NCI-H524 treated with DMSO at 0.1 percent for 48 hours (cell line): ENCODE results near the gene UGT1A10.

Source experiments
- DNase-seq: peaks from one replicate; lab custom pipeline; 2025; lab: John Stamatoyannopoulos, UW

UGT1A10 gene

DNA sequence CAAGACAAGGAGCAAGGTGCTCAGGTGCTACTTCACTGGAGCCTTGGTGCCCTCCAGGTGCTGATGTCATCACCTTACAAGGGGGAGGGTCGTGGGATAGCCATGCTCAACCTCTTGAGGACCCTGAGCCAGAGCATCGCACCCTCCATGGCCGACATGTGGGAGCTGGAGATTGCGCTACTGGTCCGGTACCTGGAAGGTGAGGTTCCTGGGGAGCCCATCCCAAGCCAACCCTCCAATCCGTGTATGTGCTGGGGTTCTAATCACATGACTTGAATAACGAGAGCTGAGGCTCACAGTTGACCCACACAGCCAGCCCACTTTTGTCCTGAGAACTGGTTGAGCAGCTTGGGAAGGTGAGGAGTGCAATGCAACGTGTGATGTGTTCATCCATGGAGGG lies 167.7 kb downstream of the UGT1A10 start:
- DNase-seq: no peak

DNA sequence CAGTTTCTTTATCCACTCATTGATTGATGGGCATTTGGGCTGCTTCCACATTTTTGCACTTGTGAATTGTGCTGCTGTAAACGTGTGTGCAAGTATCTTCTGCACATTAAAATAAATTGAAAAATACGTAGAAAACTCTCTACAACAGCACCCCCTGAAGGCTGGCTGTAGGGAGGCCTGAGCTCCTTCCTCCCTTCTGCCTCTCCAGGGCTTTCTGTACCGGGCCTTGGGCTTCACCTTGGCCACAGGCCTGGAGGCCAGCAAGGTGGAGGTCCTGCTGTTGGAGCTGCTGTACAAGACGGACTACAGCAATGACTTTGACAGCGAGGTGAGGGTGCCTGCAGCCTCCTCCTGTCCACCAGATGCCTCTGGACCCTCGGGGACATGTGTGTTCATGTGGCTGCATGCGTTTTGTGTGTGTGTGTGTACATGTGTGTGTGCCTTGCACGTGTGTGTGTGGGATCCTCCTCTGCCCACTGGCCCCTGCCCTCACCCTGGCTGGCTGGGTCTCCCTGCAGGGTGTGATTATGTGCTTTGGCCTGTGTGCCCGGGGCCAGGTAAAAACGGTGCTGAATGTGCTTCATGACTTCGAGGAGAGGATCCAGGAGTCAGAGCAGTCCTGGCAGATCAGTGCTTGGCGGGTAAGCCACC lies 171.1 kb downstream of the UGT1A10 start:
- DNase-seq: no peak

DNA sequence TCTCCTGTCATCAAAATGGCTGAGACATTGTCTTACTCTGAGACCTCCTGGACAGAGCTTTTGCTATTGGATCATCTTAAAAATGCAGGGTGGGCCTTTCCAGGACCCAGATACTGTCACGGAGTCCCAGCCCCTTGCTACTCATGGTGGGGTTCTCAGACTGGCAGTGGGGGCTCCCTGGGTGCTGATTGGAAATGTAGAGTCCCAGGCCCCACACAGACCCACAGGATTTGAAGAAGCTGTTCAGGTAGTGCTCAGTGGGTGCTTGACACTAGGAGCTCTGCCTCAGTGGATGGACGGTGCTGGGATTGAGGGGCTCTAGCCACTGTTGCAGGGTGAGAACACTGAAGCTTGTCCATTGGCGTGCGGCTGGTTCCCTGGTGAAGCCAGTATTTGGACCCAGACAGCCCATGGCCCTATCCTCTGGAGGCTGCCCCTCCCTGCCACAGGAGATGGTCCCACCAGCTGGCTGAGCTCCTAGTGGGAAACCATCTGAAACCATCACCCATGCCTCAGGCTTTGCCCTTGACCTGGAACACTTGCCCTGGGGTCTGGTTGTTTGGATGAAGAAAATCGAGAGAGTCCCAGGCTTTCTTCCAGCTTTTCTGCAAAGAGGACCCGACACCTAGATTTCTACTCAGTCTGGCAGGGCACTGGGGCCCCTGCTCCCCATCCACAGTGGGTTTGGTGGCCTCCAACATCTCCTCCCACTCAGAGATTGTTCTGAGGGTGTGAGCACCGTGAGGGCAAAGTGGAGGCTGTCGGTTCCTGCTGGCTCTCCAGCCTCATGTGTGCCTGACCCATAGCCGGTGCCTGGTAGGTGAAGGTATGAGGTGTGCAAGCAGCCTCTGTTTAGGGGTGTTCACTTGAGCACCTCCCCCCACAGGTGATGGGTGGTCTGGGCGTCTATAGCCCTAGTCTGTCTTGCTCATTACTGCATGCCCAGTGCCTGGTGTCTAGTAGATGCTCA lies 172.0 kb downstream of the UGT1A10 start:
- no peak for DNase-seq

DNA sequence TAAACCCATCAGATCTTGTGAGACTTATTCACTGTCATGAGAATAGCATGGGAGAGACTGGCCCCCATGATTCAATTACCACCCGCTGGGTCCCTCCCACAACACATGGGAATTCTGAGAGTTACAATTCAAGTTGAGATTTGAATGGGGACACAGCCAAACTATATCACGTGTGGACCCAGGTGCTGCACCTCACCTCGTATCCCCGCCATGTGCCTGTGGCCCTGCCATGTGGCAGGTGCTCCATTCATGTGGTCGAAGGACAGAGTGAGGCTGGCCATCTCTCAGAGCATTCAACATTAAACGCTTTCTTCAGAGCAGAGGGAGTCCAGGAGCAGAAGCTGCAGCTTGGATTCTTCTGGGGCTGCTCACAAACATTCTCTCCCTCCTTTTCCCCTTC lies 174.1 kb downstream of the UGT1A10 start:
- no peak for DNase-seq

DNA sequence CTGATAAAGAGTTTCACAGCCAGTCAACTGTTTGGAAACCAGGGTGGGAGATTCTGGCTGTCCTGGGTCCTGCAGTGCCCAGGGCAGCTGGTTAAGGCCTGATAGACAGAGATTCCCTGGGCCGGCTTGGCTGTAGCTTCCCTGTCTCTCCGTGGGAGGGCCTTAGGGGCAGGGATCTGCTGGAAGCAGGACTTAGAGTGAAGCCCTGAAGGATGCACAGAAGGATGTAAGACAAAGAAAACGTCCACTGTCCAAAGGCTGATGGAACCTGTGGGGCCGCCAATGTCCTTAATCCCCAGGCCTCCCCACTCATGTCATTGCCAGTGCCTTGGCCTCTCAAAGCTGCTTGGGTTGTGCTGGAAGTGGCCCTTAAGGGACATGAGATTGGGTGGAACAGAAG lies 174.8 kb downstream of the UGT1A10 start:
- DNase-seq: no peak

DNA sequence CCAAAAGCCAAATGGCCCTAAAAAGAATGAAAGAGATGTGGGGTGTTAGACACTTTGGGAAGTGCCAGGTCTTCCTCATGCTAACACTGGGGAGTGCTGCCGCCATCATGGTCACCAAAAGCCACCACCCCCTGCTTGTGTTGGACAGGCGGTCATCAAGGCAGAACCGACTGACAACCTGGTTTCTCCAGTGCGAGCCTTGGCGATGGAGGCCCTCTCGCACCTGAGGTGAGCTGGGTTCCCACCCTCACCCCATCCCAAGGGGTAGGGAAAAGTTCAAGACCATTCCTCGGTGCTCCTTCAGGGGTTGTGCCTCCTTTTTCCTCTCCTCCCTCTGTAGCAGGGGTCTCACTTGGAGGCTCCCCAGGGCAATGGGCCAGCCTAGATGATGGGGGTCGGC lies 175.5 kb downstream of the UGT1A10 start:
- no peak for DNase-seq

DNA sequence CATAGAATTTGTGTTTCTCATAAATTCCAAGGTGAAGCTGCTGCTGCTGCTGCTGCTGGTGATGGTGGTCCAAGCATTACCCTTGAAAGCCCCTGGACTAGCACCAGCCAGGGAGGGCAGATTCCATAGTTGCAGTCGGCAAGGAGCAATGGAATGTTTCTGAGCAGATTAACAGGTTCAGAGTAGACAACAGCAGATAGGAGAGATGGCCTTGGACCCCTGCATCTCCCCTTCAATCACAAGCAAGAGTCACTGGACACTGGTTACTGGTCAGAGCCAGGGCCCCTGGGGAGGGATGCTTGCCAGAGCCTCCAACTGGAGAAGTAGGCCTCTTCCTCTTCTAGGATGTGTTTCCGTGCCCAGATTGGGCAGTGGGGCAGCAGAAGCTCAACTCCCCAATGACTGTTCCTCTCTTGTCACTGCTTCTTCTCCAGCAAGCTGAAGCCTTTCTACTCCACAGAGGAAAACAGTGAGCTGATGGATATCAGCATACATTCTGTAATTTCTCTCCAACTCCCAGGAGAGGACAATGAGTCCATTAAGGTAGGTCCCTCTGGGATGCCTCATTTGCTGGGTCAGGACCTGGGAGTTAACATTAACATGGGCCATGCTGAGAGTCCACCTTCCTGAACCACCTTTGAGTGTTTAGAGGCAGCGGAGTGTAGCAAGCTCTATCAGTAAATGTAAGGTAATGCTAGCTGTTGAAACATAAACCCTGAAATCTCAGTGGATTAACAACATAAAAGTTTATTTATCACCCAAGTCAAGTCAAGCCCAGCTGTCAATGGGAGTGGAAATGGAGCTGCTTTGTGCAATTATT lies 177.2 kb downstream of the UGT1A10 start:
- no peak for DNase-seq

DNA sequence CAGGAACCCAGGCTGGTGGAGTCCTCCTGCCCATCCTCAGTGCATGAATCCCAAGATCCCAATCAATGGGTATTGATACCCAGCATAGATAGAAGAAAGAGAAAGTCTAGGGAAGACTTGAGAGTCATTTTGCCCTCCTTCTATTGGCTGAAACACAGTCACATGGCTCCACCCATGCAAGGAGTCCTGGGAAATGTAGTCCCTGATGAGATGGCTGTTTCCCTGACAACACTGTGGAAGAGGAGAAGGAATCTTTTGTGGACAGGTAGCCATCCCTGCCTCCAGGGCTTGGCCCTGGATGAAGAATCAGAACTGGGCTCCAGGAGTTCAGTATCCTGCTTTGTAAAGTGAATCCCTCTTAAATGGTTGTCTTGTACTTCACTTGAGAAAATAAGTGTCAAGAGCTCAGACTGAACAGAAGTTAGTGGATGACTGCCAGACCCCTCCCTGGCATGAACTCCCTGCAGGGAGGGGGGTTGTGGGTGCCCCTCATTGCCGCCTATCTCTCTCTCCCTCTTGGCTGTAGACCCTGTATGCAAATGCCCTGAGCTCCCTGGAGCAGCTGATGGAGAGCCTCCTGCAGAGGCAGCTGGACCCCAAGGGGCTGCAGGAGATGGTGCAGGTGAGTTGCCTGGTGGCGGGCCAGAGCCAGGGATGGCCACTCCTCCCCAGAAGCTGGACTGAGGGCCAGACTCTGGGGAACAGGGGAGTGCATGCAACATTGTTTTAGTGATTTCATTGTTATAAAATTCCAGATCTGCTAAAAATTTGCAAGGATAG lies 178.0 kb downstream of the UGT1A10 start:
- DNase-seq: no peak

DNA sequence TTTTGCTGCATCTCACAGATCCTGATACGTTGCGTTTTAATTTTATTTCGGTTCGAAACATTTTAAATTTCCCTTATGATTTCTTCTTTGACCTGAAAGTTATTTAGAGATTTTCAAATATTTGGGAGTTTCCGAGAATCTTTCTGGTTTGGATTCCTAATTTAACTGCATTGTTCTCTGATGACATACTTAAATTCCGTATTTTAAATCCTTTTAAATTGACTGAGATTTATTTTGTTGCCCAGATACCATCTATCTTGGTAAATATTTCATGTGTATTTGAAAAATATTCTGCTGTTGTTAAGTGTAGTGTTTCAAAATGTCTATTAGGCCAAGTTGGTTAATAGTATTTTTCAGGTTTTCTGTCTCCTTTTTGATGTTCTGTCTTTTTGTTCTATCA lies 179.6 kb downstream of the UGT1A10 start:
- no peak for DNase-seq

DNA sequence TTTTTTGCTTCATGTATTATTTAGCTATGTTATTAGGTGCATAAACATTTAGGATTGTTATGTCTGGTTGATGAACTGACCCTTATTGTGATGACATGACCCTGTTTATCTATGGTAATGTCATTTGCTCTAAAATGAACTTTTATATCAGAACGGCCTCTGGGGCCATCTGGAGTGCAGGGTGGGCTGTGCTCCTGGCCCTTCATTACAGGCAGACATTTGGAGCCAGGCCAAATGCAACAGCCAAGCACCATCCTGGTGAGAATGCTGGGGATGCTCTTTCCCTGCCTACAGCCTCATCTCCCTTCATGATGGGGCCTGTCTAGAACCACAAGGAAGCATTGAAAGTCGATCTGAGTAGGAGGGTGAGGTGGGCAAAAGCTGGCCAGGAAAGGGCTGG lies 180.1 kb downstream of the UGT1A10 start:
- no peak for DNase-seq

DNA sequence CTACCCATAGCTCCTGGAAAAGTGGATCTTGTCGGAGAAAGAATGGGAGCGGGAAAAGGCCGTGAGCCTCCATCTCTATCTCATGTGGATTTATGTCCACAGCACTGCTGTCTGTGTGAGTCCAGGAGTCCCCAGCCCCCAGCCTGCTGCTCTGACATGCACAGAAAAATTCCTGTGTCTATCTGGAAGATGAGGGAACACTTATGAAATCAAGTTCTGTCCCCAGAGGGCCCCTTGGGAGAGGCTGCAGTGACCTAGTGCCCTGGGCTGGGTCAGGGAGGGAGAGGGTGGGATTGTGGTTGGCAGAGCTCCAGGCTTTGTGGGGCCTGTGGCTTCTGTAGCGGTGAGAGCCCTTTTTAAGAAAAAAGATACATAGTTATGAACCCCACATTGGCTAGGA lies 180.5 kb downstream of the UGT1A10 start:
- no peak for DNase-seq

DNA sequence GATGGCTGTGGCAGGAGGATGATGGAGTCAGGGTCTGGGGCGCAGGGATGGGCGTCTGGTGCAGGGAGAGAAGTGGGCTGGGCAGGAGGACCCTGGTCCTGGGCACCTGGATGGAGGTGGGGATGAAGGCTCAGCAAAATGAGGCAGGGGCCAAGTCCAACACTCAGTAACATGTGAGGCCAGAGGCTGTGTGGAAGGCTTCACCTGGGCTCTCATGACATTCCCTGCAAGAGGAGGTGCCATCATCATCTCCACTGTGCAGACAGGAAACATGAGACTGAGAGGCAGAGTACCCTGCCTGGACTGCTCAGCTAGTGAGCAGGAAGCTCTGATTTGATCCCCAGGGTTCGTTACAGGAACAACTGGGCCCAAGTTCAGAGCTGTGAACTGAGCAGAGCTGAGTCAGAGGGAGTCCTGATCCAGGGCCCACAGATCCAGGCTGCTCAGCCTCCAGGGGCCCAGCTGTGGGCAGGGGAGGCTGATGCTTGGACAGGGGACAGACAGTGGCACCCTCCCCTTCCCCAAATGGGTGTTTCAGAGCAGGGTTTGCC lies 181.2 kb downstream of the UGT1A10 start:
- no peak for DNase-seq

DNA sequence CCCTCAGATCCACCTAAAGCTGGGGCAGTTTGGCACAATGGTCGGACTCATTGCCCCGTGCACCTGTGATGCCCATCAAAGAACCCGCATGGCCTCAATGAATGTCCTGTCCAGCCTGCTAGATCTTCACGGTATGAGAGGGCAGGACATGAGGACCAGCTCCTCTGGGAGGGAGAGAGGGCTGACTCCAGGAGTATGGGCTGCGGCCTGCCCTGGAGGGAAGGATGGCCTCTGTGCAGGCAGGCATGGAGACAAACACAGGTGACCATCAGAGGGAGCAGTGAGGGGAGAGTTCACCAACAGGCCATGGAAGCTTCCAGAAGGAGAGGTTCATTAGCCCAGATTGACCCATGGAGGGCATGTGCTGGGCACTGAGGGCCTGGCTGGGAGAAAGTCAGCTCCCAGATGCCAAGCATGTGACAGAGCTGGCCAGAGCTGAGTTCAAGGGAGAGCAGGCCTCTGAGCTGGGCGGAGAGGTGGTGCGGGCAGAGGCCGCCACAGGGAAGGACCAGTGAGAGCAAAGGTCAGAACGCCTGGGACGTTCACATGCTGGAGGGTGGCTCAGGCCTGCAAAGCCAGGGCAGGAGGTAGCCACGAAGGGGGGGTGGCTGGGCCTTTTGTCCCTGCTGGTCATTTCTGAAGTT lies 181.9 kb downstream of the UGT1A10 start:
- DNase-seq: no peak

DNA sequence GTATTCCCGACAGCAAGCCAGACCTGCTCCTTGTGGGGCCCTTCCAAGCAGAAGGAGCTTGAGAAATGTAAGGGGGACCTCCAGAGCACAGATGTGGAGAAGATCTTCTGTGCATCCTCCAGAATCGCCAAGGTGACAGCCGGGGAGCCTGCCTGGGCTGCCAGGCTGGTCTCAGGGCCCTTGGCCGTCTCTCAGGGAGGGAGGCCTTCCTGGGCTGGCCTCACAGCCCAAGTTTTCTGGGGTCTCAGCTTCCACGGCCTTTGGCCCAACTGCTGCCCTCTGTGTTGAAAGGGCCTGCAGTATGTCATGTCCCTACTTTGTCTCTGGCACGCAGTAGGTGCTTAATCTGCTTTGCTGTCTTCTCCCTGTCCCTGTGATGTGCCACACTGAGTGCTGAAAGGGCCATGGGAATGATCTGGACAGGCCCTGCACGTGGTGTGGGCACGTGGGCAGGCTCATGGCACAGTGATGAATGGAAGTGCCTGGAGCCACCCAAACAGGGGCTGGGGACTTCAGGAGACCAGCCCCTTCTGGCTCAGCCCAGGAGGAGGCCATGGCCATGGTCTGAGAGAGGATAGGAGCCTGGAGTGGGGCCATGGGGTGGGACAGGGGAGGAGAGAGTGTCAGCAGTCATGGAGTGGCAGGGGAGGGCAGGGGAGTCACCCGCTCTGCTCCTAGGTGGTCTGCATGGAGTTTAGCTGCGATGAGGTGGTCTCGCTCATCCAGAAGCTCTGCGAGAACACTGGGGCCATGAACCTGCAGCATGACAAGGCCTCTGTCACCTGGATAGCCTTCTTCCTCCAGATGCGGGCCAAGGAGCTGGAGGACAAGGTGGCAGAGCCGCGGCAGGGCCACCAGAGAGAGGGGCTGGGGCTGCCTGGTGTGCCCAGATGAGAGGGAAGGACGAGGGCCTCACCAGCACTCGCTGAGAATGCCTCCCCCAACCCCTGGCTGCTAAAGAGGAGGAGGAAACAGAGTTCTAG lies 182.7 kb downstream of the UGT1A10 start:
- DNase-seq: no peak

DNA sequence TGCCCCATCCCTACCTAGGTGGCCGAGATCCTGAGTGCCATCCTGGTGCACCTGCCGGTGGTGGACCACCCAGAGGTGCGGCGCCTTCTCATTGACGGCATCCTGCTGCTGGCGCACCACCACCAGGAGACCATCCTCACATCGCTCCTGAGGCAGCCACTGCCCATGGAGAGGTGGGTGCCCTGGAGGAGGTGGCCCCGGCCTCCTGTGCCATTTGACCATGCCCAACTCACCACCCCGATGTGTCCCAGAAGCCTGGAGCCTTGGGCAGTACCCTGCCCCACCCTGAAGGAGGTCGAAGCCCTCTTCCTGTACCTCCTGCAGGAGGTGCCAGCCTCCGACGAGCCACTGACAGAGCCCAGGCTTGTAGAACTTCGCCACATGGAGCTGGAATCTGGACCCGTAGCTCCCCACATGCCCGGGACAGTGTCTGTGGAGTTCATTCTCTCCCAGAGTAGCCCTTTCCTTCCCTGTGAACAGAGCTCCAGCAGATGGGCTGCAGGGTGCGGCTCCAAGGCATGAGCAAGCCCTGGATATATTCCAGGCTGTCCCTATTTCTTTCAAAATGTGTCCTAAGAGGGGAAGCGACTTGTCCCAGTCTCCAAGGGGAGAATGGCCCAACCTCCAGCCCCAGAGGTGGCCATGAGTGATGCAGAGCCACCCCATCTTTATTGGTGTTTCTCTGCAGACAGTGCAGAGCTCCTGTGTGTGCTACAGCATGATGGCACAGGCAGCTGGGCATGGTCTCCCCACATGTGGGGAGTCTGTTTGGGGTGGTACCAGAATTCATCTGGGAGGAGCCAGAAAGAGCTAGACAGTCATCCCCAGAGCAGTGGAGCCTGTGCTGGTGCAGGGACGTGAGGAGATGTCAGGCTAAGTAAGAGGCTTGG lies 183.9 kb downstream of the UGT1A10 start:
- no peak for DNase-seq

DNA sequence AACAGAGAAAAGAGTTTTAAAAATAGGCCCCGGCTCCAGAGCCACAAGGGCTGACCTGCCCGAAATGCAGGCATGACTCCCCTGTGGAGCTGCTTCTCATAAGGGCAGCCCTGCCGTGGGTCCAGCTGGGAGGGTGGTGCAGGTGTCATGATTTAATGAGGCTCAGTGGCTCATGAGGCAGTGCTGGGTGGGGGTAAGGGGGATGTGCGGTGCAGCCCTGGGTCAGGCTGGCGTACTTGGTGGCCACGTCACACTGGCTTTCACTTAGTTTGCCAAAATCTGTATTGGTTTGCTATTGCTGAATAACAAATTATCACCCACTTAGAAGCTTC lies 184.5 kb downstream of the UGT1A10 start:
- DNase-seq: no peak

DNA sequence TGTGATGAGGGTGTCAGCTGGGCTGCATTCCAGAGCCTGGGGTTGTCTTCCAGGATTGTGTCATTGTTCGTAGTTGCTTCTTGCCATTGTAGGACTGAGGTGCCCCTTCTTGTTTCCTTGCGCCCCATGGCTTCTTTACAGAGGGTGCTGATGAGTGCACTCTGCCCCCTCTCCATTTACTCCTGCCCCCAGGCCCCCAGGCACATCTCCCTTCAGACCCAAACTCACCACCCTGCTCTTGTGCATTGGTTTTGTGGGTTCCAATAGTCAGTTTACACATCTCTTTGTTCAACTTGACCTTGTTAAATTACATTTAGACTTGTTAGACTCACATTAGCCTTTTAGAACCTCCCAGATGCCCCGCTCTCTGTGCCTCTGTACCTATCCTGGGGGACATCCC lies 184.9 kb downstream of the UGT1A10 start:
- no peak for DNase-seq

DNA sequence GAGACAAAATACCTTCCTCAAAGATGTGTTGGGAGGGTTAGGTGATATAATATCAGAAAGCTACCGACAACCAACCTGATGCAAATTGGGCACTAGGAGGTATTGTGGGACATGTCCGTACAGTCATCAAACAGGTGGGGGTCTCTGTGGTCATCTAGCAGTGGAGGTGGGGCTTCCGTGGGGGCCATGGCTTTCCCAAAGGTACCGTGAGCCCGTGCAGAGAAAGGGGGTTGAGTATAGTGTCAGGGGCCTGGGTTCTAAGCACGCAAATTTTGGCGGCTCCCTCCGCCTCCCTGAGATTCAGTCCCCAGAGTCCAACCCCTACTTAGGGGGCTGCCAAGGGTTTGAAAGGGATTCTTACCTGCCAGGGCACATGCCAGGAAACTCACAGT lies 185.5 kb downstream of the UGT1A10 start:
- no peak for DNase-seq
